PC-9 (cell line): ENCODE data around the gene CD151. TPM values are rescaled to one million over a fixed set of nuclear protein-coding genes. Genes with fewer than 3 reads are reported as not detected.
A peak's percentile ranks its signal among the peaks of the same experiment; 100 is the strongest.

Experiments used
- BruUV-seq: library from RNA; stranded (reverse); fragments of 400-500 nt; replicated peaks from 2 replicates; lab custom pipeline; 2021; lab: Mats Ljungman, UMichigan
- CTCF ChIA-PET: fragments of 300-600 bp; sonication (Branson Sonifier 250); formaldehyde crosslinking; loops from one replicate; lab custom pipeline; 2022; ENCODE audit warnings: antibody characterized with exemption; lab: Charles Lee
- POLR2A ChIA-PET: fragments of 300-600 bp; sonication (Branson Sonifier 250); formaldehyde crosslinking; loops from one replicate; lab custom pipeline; 2022; ENCODE audit warnings: antibody characterized with exemption; ENCODE audit not compliant: unreplicated experiment; lab: Charles Lee
- DNase-seq, 2 experiments: peaks; one replicate each; pipeline versions ENCODE4 v3.0.0 to v3.0.0-alpha.2; 2015 to 2022; ENCODE audit warnings: mixed read lengths in 1 of 2
- H2AFZ ChIP-seq: fragments of 200-600 bp; sonication (generic); 2 replicates; pipeline ENCODE4 v1.8.1; 2017; ENCODE audit warnings: antibody characterized with exemption
- H3F3A ChIP-seq: fragments of 200-600 bp; sonication (generic); 2 replicates; pipeline ENCODE4 v1.8.1; 2017; ENCODE audit warnings: antibody characterized with exemption, mild to moderate bottlenecking, low read depth; ENCODE audit not compliant: insufficient read depth
- H3K27ac ChIP-seq: fragments of 200-600 bp; sonication (generic); 2 replicates; pipeline ENCODE4 v1.6.1; 2016; ENCODE audit warnings: mixed run types
- H3K27me3 ChIP-seq: fragments of 200-600 bp; sonication (generic); 2 replicates; pipeline ENCODE4 v1.6.1; 2016; ENCODE audit warnings: low read depth, mixed run types; ENCODE audit not compliant: insufficient read depth
- H3K36me3 ChIP-seq: fragments of 200-600 bp; sonication (generic); 2 replicates; pipeline ENCODE4 v1.6.1; 2016; ENCODE audit warnings: low read depth, mixed run types
- H3K4me1 ChIP-seq: fragments of 200-600 bp; sonication (generic); replicated peaks from 2 replicates; pipeline ENCODE4 v1.6.1; 2016; ENCODE audit warnings: mixed run types; ENCODE audit not compliant: insufficient read depth
- H3K4me2 ChIP-seq: fragments of 200-600 bp; sonication (generic); 2 replicates; pipeline ENCODE4 v1.6.1; 2017; ENCODE audit warnings: mixed run types
- H3K4me3 ChIP-seq: fragments of 200-600 bp; sonication (generic); 2 replicates; pipeline ENCODE4 v1.6.1; 2016; ENCODE audit warnings: mixed run types
- H3K79me2 ChIP-seq: fragments of 200-600 bp; sonication (generic); 2 replicates; pipeline ENCODE4 v1.6.1; 2017; ENCODE audit warnings: low read depth, mixed run types
- H3K9me2 ChIP-seq: fragments of 200-600 bp; sonication (generic); 2 replicates; pipeline ENCODE4 v1.8.1; 2017; ENCODE audit warnings: mild to moderate bottlenecking; ENCODE audit not compliant: insufficient read depth
- H3K9me3 ChIP-seq: fragments of 200-600 bp; sonication (generic); 2 replicates; pipeline ENCODE4 v1.8.1; 2016; ENCODE audit warnings: low read depth; ENCODE audit not compliant: insufficient read depth
- H4K20me1 ChIP-seq: fragments of 200-600 bp; sonication (generic); 2 replicates; pipeline ENCODE4 v1.8.1; 2017; ENCODE audit not compliant: insufficient read depth
- CTCF ChIP-seq: fragments of 200-600 bp; sonication (generic); conservative IDR thresholded peaks from 2 replicates; pipeline ENCODE4 v1.6.1; 2017; ENCODE audit warnings: mixed run types, antibody characterized with exemption, mild to moderate bottlenecking, moderate library complexity
- EZH2 ChIP-seq: fragments of 200-600 bp; sonication (generic); IDR thresholded peaks from 2 replicates; pipeline ENCODE4 v1.8.0; 2017; ENCODE audit warnings: antibody characterized with exemption, low read depth
- intact Hi-C: fragments of 100-400 bp; cut with micrococcal nuclease; formaldehyde crosslinking; loops from one replicate; pipeline ENCODE4 v1.10.0; 2022; ENCODE audit not compliant: unreplicated experiment
- total RNA-seq: library from RNA; stranded (reverse); gene quantifications from 2 replicates; pipeline ENCODE4 v1.2.3, GENCODE V29; 2021

The CD151 gene
- total RNA-seq, 1 experiment from 2014 or later: 184 TPM

- Histone ChIP-seq H3K36me3 (no peaks in the 10 kb centered on the region), H3K9me3 (no peaks in the 10 kb centered on the region), H3K4me1 (peaks cover 8% of the 10 kb centered on the region), H3K4me3 (peak overlapping the region; percentile 80), H3K79me2 (no peaks in the 10 kb centered on the region), H2AFZ (peak overlapping the region; percentile 73), H4K20me1 (no peaks in the 10 kb centered on the region), H3K4me2 (peak overlapping the region; percentile 75), H3F3A (peaks cover 3% of the 10 kb centered on the region; the same call in 1 of the 2 replicates), H3K27ac (no peak overlapping the region), H3K27me3 (no peaks in the 10 kb centered on the region), H3K9me2 (no peaks in the 10 kb centered on the region)
- POLR2A ChIA-PET: interaction anchor here (0.7 kb wide), 1 partner anchor 38 kb away, joined by 5 read pairs; no protein-coding TSS in a partner anchor
- intact Hi-C loops: loop anchor here (5.0 kb wide), 1 partner anchor 50 kb away; the partner anchor contains the start of gene TALDO1
- CTCF ChIA-PET: no interaction called here
- TSS peak; percentile 15 for BruUV-seq
- peak; percentile 35 to 57 for DNase-seq
- TF ChIP-seq CTCF (no peak), EZH2 (no peak)
Observed at GRCh38 chr11:797296-798092, 35.3 kb upstream of the CD151 start.

GRCh38 chr11:798093-798713, 34.5 kb upstream of the CD151 start, which contains the start of gene SLC25A22:
TSS of gene SLC25A22 (minus strand) at chr11:798281. CDS start at chr11:795006, 3,275 bp downstream.
- no peaks in the 10 kb centered on the region for H3K9me2 ChIP-seq
- CTCF ChIA-PET: no interaction called here
- peaks cover 3% of the 10 kb centered on the region; the same call in 1 of the 2 replicates for H3F3A ChIP-seq
- no peaks in the 10 kb centered on the region for H4K20me1 ChIP-seq
- peak; percentile 39 to 80 for DNase-seq
- H3K4me2 ChIP-seq: peak within 1 kb of the TSS; percentile 77
- TF ChIP-seq CTCF (peak; percentile 75), EZH2 (no peak)
- POLR2A ChIA-PET: no interaction called here
- intact Hi-C loops: loop anchor here (5.0 kb wide), 1 partner anchor 51 kb away; the partner anchor contains the start of gene TALDO1
- no peak within 1 kb of the TSS for H3K27ac ChIP-seq
- H3K27me3 ChIP-seq: no peaks in the 10 kb centered on the region
- H3K4me3 ChIP-seq: peak within 1 kb of the TSS; percentile 80
- H3K4me1 ChIP-seq: peaks cover 8% of the 10 kb centered on the region
- H2AFZ ChIP-seq: peak within 1 kb of the TSS; percentile 73
- H3K79me2 ChIP-seq: no peaks in the 10 kb centered on the region
- no peaks in the 10 kb centered on the region for H3K9me3 ChIP-seq
- H3K36me3 ChIP-seq: no peaks in the 10 kb centered on the region
- BruUV-seq: no TSS peak

- Histone ChIP-seq H3K27me3 (no peaks in the 10 kb centered on the region), H3K4me3 (no peak overlapping the region), H3K79me2 (no peaks in the 10 kb centered on the region), H3K9me2 (no peaks in the 10 kb centered on the region), H3F3A (peaks cover 3% of the 10 kb centered on the region; the same call in 1 of the 2 replicates), H3K27ac (no peak overlapping the region), H2AFZ (no peak overlapping the region), H3K4me2 (no peak overlapping the region), H3K4me1 (peaks cover 8% of the 10 kb centered on the region), H4K20me1 (no peaks in the 10 kb centered on the region), H3K36me3 (no peaks in the 10 kb centered on the region), H3K9me3 (no peaks in the 10 kb centered on the region)
- ChIA-PET CTCF (no interaction called here), POLR2A (no interaction called here)
- BruUV-seq: no TSS peak
- intact Hi-C loops: loop anchor here (5.0 kb wide), 1 partner anchor 52 kb away; the partner anchor contains the start of gene TALDO1
- TF ChIP-seq CTCF (no peak), EZH2 (no peak)
- peak in 1 of 2 experiments; percentile 30 for DNase-seq
Observed at GRCh38 chr11:799641-800316, 33.0 kb upstream of the CD151 start.
